SIG-M5 treated with dmso at 0.1 percent for 504 hours (cell line): Measurements from ENCODE around the gene SLC27A5.
"Not testable (repeated sequence)": the region's sequence is repeated elsewhere in the genome, so short reads cannot be mapped to it uniquely, and the experiment has no call there.

Experiments used
- DNase-seq: peaks from one replicate; lab custom pipeline; 2025; ENCODE audit not compliant: unreplicated experiment; lab: John Stamatoyannopoulos, UW

SLC27A5 gene

DNA sequence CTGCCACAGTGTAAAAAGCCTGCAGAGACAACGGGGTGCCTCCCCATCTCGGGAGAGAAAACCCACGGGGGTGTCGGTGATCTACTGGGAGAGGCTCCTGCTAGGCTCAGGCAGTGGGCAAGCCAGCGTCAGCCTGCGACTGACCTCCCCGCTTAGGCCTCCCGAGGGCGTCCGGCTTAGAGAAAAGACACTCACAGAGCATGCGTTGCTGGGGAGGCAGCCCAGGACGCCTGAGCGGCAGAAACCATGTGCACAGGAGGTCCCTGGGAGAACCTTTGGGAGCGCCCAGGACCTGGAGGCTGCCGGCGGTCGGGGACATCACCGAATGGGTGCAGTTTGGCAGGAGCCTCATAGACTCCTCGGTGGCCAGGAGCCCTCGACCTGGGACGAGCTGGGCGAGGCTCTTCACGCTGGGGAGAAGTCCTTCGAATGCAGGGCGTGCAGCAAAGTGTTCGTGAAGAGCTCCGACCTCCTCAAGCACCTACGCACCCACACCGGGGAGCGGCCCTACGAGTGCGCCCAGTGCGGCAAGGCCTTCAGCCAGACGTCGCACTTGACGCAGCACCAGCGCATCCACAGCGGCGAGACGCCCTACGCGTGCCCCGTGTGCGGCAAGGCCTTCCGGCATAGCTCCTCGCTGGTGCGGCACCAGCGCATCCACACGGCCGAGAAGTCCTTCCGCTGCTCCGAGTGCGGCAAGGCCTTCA is 40.8 kb downstream of the SLC27A5 start:
- not testable (repeated sequence) for DNase-seq

GRCh38 chr19:58469241-58470013 is 42.4 kb downstream of the SLC27A5 start:
- DNase-seq: no peak

DNA sequence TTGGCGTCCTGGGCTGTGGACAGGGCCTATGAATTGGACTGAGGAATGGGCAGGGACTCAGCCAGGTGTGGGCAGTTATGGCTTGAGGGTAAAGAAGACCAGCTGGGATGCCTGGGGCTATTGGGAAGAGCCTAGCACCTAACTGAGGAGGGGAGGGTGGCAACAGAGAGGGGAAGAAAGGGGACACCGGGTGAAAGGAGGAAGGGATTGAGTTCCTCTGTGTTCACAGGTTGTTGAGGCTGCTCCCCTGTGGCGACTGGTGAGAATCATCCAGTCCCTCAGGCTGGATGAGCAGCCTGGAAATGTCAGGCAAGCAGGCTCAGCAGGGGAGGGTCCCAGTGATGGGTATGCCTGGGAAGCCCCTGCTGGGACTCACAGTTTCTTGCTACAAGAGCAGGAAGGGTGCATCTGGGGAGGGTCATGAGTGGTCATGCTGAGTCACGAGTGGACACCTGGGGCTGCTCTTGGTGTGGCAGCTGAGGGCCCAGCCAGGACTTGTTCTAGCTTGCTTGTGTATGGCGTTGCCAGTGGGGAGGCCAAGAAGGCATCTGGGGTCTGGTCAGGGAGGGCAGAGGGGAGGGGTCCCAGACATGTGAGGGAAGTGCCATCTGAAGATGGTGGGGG is 43.5 kb downstream of the SLC27A5 start:
- peak; percentile 23 for DNase-seq

DNA sequence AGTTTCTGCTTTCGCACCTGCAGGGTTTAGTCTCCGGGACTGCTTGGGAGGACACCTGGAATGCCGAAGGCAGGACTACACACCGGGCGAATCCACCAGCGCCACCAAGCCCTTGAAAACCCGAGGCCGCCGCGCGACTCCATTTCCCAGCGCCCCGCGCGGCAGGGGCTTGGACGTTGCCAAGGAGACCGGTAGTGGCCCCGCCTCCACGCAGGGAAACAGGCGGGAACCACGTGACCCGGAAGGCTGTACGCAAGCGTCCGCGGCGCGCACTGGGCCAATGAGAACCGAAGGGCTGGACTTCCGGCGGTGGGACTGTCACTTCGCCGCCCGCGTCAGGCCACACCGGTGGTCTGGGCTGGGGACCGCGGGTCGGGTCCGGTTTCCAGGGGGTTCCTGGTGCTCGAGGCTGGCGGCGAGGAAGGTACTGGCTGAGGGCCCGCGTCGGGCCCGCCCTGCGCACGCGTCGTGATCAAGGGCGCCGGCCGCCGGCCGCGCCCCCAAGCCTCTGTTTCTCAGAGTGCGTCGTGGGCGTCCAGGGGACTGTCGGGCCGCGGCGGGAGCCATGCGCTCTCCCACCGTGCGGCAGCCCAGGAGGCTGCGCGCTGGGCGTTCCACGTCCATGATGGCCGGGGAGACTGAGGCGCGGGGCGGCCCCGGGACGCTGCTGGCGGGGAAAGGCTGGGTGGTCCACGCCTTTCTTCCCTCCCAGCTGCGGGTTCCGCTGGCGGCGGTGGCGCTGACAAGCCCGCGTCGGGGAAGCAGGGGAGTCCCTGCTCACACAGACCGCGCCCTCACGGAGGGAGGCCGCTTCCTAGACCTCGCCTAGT is 44.8 kb downstream of the SLC27A5 start, which contains the start of gene ZNF324:
ZNF324 (plus strand) TSS at position 321 of the 830 bp plus-strand sequence. CDS start 2,106 bp downstream, outside the sequence.
- DNase-seq: peak; percentile 94

DNA sequence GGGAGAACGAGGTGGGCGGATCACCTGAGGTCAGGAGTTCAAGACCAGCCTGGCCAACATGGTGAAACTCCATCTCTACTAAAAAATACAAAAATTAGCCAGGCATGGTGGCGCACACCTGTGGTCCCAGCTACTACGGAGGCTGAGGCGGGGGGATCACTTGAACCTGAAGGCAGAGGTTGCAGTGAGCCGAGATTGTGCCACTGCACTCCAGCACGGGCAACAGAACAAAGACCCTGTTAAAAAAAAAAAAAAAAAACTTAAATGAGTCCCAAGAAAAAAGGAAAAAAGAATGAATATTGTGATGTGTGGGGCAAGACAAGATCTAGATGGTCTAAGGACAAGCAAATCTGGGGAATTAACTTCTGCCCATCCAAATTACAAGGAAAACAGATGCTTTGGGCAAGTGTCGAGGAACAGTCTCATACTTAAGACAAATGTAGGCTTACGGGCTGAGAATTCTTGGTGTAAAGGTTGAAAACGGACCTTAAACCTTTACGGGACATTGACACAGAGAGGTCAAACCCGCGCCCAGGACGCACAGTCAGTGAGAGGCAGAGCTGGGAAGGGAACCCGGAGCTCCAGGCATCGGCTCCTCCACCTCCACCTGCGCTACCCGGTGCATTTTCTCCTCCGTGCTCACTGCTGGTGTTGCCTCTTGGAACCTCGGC is 45.6 kb downstream of the SLC27A5 start:
- no peak for DNase-seq

DNA sequence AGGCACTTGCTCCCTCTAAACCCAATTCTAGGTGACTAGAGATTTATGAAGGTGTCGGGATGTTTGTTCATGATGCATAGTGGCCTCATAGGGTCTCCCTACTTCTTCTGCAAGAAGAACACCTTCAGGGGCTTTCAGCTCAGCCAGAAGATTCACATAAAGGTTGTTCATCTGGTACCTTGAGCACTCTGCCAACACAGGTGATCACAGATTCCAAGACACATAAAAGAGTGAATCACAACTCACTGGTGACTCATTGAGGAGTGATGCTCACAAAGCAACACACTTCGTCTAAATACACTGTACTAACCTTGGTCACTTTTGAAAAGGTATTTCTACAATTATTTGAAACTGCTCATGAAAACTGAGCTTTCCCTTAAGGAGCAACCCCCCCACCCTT is 51.8 kb downstream of the SLC27A5 start:
- no peak for DNase-seq

DNA sequence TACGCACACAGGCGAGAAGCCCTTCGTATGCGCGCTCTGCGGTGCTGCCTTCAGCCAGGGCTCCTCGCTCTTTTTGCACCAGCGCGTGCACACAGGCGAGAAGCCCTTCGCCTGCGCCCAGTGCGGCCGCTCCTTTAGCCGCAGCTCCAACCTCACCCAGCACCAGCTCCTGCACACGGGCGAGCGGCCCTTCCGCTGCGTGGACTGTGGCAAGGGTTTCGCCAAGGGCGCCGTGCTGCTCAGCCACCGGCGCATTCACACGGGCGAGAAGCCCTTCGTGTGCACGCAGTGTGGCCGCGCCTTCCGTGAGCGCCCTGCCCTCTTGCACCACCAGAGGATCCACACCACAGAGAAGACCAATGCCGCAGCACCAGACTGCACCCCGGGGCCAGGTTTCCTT is 55.7 kb downstream of the SLC27A5 start:
- no peak for DNase-seq

DNA sequence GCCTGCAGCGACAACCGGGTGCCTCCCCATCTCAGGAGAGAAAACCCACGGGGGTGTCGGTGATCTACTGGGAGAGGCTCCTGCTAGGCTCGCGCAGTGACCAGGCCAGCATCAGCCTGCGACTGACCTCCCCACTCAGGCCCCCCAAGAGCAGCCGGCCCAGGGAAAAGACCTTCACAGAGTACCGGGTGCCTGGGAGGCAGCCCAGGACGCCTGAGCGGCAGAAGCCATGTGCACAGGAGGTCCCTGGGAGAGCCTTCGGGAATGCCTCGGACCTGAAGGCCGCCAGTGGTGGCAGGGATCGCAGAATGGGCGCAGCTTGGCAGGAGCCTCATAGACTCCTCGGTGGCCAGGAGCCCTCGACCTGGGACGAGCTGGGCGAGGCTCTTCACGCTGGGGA is 56.5 kb downstream of the SLC27A5 start:
- DNase-seq: no peak

DNA sequence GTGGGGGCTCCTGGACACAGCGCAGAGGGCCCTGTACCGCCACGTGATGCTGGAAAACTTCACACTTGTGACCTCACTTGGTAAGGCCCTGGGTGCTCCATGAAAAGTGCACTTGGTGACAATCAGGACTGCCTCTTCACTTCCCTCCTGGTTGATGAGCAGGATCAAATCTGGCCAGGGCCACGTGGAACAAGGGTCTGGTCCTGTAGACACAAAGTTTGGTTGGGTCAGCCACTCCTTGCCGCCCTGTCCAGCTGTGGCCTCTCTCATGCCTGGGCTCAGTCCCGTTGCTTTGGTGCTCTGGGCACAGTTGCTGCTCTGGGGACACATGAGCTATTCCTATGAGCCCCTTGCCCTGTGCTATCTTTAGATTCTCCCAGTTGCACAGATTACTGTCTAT is 58.0 kb downstream of the SLC27A5 start:
- DNase-seq: no peak

DNA sequence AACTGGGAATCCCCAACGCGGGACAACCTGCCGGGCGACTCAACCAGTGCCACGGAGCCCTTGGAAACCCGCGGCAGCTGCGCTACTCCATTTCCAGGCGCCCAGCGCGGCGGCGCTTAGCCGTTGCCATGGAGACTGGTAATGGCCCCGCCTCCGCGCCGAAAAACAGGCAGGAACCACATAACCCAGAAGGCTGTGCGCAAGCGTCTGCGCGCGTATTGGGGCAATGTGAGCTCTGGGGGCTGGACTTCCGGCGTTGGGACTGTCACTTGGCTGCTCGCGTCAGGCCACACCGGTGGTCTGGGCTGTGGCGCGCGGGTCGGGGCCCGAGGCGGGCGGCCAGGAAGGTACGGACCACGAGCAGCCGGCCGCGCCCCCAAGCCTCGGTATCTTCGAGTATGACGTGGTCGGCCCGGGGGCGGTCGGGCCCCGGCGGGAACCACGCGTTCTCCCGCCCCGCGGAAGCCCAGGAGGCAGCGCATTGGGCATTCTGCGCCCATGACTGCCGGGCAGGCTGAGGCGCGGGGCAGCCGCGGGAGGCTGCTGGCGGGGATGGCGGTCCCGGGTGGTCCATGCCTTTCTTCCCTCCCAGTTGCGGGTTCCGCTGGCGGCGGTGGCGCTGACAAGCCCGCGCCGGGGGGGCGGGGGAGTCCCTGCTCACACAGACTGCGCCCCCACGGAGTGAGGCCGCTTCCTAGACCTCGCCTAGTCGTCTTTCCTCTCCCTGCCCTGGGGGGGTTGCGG is 60.3 kb downstream of the SLC27A5 start, which contains the start of gene ZNF324B:
ZNF324B (plus strand) TSS at position 265 of the 744 bp plus-strand sequence. CDS start 2,080 bp downstream, outside the sequence.
- peak; percentile 96 for DNase-seq

DNA sequence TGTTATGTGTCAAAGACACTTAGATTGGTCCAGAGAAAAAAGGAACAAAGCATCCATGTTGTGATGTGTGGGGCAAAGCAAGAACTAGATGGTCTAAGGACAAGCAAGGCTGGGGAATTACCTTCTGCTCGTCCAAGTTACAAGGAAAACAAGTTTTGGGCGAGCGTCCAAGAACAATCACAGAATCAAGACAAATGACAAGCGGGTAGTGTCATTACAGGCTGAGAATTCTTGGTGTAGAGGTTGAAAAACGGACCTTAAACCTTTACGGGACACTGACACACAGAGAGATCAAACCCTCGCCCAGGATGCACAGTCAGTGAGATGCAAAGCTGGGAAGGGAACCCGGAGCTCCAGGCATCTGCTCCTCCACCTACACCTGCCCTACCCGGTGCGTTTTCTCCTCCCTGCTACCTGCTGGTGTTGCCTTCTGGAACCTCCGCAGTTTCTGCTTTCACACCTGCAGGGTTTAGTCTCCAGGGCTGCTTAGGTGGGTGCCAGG is 60.9 kb downstream of the SLC27A5 start:
- no peak for DNase-seq

DNA sequence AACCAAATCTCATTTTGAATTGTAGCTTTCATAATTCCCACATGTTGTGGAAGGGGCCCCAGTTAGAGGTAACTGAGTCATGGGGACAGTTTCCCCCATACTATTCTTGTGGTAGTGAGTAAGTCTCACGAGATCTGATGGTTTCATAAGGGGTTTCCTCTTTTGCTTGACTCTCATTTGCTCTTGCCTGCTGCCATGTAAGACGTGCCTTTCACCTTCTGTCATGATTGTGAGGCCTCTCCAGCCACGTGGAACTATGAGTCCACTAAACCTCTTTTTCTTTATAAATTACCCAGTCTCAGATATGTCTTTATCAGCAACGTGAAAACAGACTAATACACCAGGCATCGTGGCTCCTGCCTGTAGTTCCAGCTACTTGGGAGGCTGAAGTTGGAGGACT is 61.8 kb downstream of the SLC27A5 start:
- DNase-seq: not testable (repeated sequence)

DNA sequence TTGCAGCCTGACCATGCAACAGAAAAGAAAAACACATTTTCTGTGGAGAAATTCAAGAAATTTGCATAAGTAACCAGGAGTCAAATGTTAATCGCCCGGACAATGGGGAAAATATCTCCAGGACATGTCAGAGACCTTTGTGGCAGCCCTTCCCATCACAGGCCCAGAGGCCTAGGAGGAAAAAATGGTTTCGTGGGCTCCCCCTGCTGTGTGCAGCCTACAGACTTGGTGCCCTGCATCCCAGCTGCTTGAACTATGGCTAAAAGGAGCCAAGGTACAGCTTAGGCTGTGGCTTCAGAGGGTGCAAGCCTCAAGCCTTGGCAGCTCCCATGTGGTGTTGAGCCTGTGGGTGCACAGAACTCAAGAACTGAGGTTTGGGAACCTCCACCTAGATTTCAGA is 62.9 kb downstream of the SLC27A5 start:
- DNase-seq: not testable (repeated sequence)
